Body of pancreas (tissue), 4 donors: ENCODE measurements around the gene FOXL2. TPM values are rescaled to one million over a fixed set of nuclear protein-coding genes. Genes with fewer than 3 reads are reported as not detected.

Experiments used
- ATAC-seq: fragments of 150-250 bp; one replicate; pipeline ENCODE4 v1.9.1; 2016
- DNase-seq, 4 donors: peaks; one replicate each; pipeline ENCODE4 v3.0.0-alpha.2; 2019
- H3K27ac ChIP-seq, 4 donors: fragments of 200-600 bp; sonication (generic); 1 replicate in 3 of 4; 2 replicates in 1 of 4; pipeline versions ENCODE4 v1.5.1 to v1.6.1; 2016 to 2019; ENCODE audit warnings: mild to moderate bottlenecking in 1 of 4, mixed read lengths in 1 of 4, moderate library complexity in 1 of 4
- H3K27me3 ChIP-seq, 2 donors: fragments of 200-600 bp; sonication (generic); one replicate each; pipeline ENCODE4 v1.6.0; 2016; ENCODE audit warnings: mild to moderate bottlenecking in 1 of 2
- H3K36me3 ChIP-seq, 2 donors: fragments of 200-600 bp; sonication (generic); replicated peaks in 1 of 2; 2 replicates each; pipeline ENCODE4 v1.5.1; 2016; ENCODE audit warnings: low read depth in 2 of 2; ENCODE audit not compliant: insufficient read depth in 1 of 2
- H3K4me1 ChIP-seq: fragments of 200-600 bp; sonication (generic); one replicate; pipeline ENCODE4 v1.6.0; 2016
- H3K4me3 ChIP-seq, 2 donors: fragments of 200-600 bp; sonication (generic); 1 replicate in 1 of 2; 2 replicates in 1 of 2; pipeline ENCODE4 v1.5.1; 2016 to 2019
- H3K9me3 ChIP-seq, 3 donors: fragments of 200-600 bp; sonication (generic); 1 replicate in 2 of 3; 2 replicates in 1 of 3; pipeline ENCODE4 v1.5.1; 2016
- POLR2A ChIP-seq, 3 donors: fragments of 450-650 bp; IDR thresholded peaks; one replicate each; pipeline ENCODE4 v1.6.1; 2016; ENCODE audit warnings: antibody characterized with exemption in 3 of 3, mild to moderate bottlenecking in 2 of 3
- WGBS, 2 donors: methylation state at CpG; one replicate each; pipeline ENCODE4 v1.1.5; 2017; 5-methylcytosine and 5-hydroxymethylcytosine counted together
- intact Hi-C: fragments of 100-400 bp; cut with DNase I; formaldehyde crosslinking; loops from one replicate; pipeline ENCODE4 v1.15.1; 2023
- total RNA-seq, 2 donors: library from RNA; depleted of rRNA; stranded (reverse); fragments of >200 nt; gene quantifications; one replicate each; pipeline ENCODE4 v1.1.0, GENCODE V29; 2016
- TF ChIP-seq, protein P1 (sequence below), 7 experiments: fragments of 450-650 bp in 4 of 7; fragments of 200-600 bp in 3 of 7; sonication (generic) in 3 of 7; IDR thresholded peaks; one replicate each; pipeline ENCODE4 v1.5.1; 2016 to 2019; ENCODE audit warnings: antibody characterized with exemption in 7 of 7

FOXL2 gene
- total RNA-seq, 2 donors from 2014 or later: 0.26 TPM; not detected in 1

DNA sequence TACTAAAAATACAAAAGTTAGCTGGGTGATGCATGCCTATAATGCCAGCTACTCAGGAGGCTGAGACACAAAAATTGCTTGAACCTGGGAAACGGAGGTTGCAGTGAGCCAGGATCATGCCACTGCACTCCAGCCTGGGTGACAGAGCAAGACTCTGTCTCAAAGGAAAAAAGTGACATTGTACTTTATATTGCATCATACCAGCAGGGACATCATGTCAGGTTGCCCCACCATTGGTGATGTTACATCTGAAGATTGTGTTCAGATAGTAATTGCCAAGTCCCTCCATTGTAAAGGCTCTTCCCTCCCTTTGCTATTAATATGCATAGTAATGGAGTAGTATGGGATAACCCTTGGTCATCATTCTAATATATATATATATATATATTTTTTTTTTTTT lies 44.8 kb downstream of the FOXL2 start:
- intact Hi-C loops: no loop called here
- WGBS, 2 donors: 81 to 100% methylated on average over 1 of the region's 1 CpG
- DNase-seq (no peak), ATAC-seq (no peak)
- H3K4me1 ChIP-seq: peaks cover 11% of the 10 kb centered on the region
- no peaks in the 10 kb centered on the region for H3K9me3 ChIP-seq
- no peak for TF ChIP-seq POLR2A (IDR thresholded peaks at IDR 0.05)
- TF ChIP-seq, protein P1, sequence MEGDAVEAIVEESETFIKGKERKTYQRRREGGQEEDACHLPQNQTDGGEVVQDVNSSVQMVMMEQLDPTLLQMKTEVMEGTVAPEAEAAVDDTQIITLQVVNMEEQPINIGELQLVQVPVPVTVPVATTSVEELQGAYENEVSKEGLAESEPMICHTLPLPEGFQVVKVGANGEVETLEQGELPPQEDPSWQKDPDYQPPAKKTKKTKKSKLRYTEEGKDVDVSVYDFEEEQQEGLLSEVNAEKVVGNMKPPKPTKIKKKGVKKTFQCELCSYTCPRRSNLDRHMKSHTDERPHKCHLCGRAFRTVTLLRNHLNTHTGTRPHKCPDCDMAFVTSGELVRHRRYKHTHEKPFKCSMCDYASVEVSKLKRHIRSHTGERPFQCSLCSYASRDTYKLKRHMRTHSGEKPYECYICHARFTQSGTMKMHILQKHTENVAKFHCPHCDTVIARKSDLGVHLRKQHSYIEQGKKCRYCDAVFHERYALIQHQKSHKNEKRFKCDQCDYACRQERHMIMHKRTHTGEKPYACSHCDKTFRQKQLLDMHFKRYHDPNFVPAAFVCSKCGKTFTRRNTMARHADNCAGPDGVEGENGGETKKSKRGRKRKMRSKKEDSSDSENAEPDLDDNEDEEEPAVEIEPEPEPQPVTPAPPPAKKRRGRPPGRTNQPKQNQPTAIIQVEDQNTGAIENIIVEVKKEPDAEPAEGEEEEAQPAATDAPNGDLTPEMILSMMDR (IDR thresholded peaks at IDR 0.05): no peak
- no peaks in the 10 kb centered on the region for H3K36me3 ChIP-seq
- H3K27me3 ChIP-seq: no peaks in the 10 kb centered on the region
- no peak overlapping the region for H3K27ac ChIP-seq
- H3K4me3 ChIP-seq: no peak overlapping the region

DNA sequence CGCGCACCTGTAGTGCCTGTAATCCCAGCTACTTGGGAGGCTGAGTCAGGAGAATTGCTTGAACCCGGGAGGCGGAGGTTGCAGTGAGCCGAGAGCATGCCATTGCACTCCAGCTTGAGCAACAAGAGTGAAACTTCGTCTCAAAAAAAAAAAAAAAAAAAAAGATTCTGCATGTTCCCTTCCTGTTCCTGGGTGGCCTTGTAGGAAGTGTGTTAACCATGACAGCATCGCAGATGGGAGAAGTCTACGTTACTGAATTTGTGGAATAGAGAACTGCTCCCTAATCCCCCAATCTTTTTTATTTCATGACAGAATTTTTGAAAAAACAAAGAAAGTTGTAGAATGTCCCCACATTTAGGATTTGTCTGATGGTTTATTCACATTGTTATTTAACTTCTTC lies 45.4 kb downstream of the FOXL2 start:
- intact Hi-C loops: no loop called here
- Histone ChIP-seq H3K36me3 (no peaks in the 10 kb centered on the region), H3K27me3 (no peaks in the 10 kb centered on the region), H3K9me3 (no peaks in the 10 kb centered on the region), H3K27ac (no peak overlapping the region), H3K4me1 (peaks cover 11% of the 10 kb centered on the region), H3K4me3 (no peak overlapping the region)
- TF ChIP-seq, protein P1 (IDR thresholded peaks at IDR 0.05): no peak
- no peak for TF ChIP-seq POLR2A (IDR thresholded peaks at IDR 0.05)
- WGBS, 2 donors: 68 to 79% methylated on average over 8 of the region's 8 CpGs
- DNase-seq (no peak), ATAC-seq (no peak)

DNA sequence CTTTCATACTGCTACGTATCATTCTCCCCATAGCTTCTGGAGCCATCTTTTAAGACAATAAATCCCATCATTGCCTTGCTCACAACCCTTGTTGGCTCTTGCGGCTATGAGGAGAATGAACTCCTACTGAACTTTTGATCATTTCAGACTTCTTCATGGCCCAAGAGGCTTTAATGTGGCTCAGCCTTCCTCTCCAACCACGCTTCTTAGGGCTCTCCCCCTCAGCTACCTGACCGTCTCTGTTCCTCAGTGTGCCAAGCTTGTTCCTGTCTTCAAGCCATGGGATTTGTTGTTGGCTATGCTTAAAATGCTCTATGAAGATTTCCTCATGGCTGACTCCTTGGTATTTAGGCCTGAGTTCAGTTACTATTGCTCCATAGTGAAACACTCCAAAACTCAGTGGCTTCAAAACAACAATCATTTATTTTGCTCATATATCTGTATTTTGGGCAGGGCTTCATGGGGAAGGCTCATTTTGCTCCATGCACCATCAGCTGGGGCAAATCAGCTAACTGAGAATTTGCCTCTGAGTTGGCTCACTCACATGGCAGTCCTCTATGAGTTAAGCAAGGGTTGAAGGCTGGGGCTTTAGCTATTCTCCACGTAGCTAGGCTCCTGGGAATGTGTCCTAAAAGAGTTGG lies 47.5 kb downstream of the FOXL2 start:
- 89 to 98% methylated on average over 5 of the region's 5 CpGs for WGBS, 2 donors
- peaks cover 11% of the 10 kb centered on the region for H3K4me1 ChIP-seq
- no peaks in the 10 kb centered on the region for H3K9me3 ChIP-seq
- H3K27ac ChIP-seq: no peak overlapping the region
- TF ChIP-seq, protein P1 (IDR thresholded peaks at IDR 0.05): no peak
- TF ChIP-seq POLR2A (IDR thresholded peaks at IDR 0.05): no peak
- H3K27me3 ChIP-seq: no peaks in the 10 kb centered on the region
- ATAC-seq: no peak
- no peak overlapping the region for H3K4me3 ChIP-seq
- intact Hi-C loops: no loop called here
- no peak for DNase-seq
- no peaks in the 10 kb centered on the region for H3K36me3 ChIP-seq

DNA sequence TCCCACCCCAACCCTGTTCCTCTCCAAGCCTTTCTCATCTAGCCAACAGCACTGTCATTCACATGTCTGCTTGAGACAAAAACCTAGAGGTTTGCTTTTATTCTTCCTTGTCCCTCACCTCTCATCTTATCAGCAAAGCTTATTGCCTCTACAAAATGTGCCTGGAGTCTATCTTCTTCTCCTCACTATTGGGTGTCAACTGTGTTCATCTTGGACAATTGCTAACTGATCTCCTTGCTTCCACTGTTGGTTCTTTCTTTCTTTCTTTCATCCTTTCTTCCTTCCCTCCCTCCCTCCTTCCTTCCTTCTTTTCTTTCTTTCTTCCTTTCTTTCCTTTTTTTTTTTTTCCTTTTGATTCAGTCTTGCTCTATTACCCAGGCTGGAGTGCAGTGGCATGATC lies 48.2 kb downstream of the FOXL2 start:
- intact Hi-C loops: no loop called here
- Histone ChIP-seq H3K9me3 (no peaks in the 10 kb centered on the region), H3K27ac (no peak overlapping the region), H3K4me1 (peaks cover 11% of the 10 kb centered on the region), H3K36me3 (no peaks in the 10 kb centered on the region), H3K4me3 (no peak overlapping the region), H3K27me3 (no peaks in the 10 kb centered on the region)
- DNase-seq: no peak
- no peak for TF ChIP-seq POLR2A (IDR thresholded peaks at IDR 0.05)
- TF ChIP-seq, protein P1 (IDR thresholded peaks at IDR 0.05): no peak
- ATAC-seq: no peak

DNA sequence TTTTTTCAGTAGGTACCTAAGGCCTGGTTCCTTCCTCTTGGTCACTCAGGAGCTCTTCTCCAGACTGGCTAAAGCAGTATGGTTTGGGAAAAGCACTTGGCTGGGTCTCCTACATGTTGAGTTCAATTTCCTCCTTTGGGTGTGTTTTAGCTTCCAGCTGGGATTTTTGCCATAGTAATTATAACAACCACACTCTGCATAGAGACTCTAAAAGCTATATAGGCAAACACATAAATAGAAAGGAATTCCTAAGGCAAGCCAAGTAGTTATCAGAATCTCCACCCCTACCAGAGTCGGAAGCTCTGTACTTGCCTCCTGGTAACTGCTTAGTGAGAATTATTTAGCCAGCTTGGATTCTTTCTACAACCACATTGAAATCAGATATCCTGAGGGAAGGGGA lies 48.6 kb downstream of the FOXL2 start:
- no peak for DNase-seq
- H3K36me3 ChIP-seq: no peaks in the 10 kb centered on the region
- intact Hi-C loops: no loop called here
- peak; percentile 21 for ATAC-seq
- H3K27me3 ChIP-seq: no peaks in the 10 kb centered on the region
- H3K9me3 ChIP-seq: no peaks in the 10 kb centered on the region
- H3K4me3 ChIP-seq: no peak overlapping the region
- 7 to 13% methylated on average over 1 of the region's 1 CpG for WGBS, 2 donors
- peaks cover 11% of the 10 kb centered on the region for H3K4me1 ChIP-seq
- no peak overlapping the region for H3K27ac ChIP-seq
- no peak for TF ChIP-seq POLR2A (IDR thresholded peaks at IDR 0.05)
- TF ChIP-seq, protein P1 (IDR thresholded peaks at IDR 0.05): no peak
